ENCODE results near the gene OSBP2. TPM values are rescaled to one million over a fixed set of nuclear protein-coding genes. Genes with fewer than 3 reads are reported as not detected.

The OSBP2 gene
- total RNA-seq, 1 experiment from 2014 or later, result 6.2 TPM

GRCh38 chr22:30945653-30946052 lies 251.0 kb downstream of the OSBP2 start:
- H3K9me3 Mint-ChIP-seq (ENCODE audit: unreplicated experiment), result no peaks in the 10 kb centered on the region
- peaks cover 47% of the 10 kb centered on the region for H3K36me3 Mint-ChIP-seq (ENCODE audit: insufficient read depth, unreplicated experiment)
- Histone ChIP-seq H3K4me3 (ENCODE audit: low read depth, low read length) (no peak overlapping the region), H3K9me3 (no peaks in the 10 kb centered on the region), H3K36me3 (ENCODE audit: control insufficient read depth, insufficient read depth, low read length) (peaks cover 15% of the 10 kb centered on the region), H3K4me1 (no peaks in the 10 kb centered on the region), H3K27me3 (replicated peaks; ENCODE audit: control insufficient read depth, insufficient read depth, low read length) (no peaks in the 10 kb centered on the region)
- no peak overlapping the region for H3K4me3 Mint-ChIP-seq (ENCODE audit: unreplicated experiment)
- BruUV-seq (replicated peaks), result no TSS peak
- H3K27me3 Mint-ChIP-seq (ENCODE audit: insufficient read depth, unreplicated experiment), result no peaks in the 10 kb centered on the region
- no peaks in the 10 kb centered on the region for H3K4me1 Mint-ChIP-seq (ENCODE audit: low read depth, unreplicated experiment)
- no peak for DNase-seq
- CTCF ChIA-PET, result interaction anchor here (0.6 to 1.1 kb wide), 2 partner anchors 23 to 96 kb away, joined by 3 to 11 read pairs; partner anchors contain the start of gene MORC2
- no peak for TF ChIP-seq CTCF (IDR thresholded peaks at IDR 0.05; ENCODE audit: insufficient read depth in 1 of 2, low read depth in 1 of 2, low read length in 1 of 2, severe bottlenecking in 1 of 2, unreplicated experiment in 1 of 2)
- no peak overlapping the region for H3K27ac Mint-ChIP-seq (ENCODE audit: unreplicated experiment)
- intact Hi-C loops (cut with micrococcal nuclease; ENCODE audit: unreplicated experiment), result no loop called here
- POLR2A ChIA-PET, result no interaction called here

- Mint-ChIP-seq H3K4me1 (ENCODE audit: low read depth, unreplicated experiment) (no peaks in the 10 kb centered on the region), H3K27ac (ENCODE audit: unreplicated experiment) (no peak overlapping the region), H3K36me3 (ENCODE audit: insufficient read depth, unreplicated experiment) (peaks cover 47% of the 10 kb centered on the region), H3K27me3 (ENCODE audit: insufficient read depth, unreplicated experiment) (no peaks in the 10 kb centered on the region), H3K4me3 (ENCODE audit: unreplicated experiment) (no peak overlapping the region), H3K9me3 (ENCODE audit: unreplicated experiment) (no peaks in the 10 kb centered on the region)
- TF ChIP-seq CTCF (IDR thresholded peaks at IDR 0.05; ENCODE audit: insufficient read depth in 1 of 2, low read depth in 1 of 2, low read length in 1 of 2, severe bottlenecking in 1 of 2, unreplicated experiment in 1 of 2), result no peak
- Histone ChIP-seq H3K4me3 (ENCODE audit: low read depth, low read length) (no peak overlapping the region), H3K27me3 (replicated peaks; ENCODE audit: control insufficient read depth, insufficient read depth, low read length) (no peaks in the 10 kb centered on the region), H3K4me1 (no peaks in the 10 kb centered on the region), H3K9me3 (no peaks in the 10 kb centered on the region), H3K36me3 (ENCODE audit: control insufficient read depth, insufficient read depth, low read length) (peaks cover 15% of the 10 kb centered on the region)
- no peak for DNase-seq
- intact Hi-C loops (cut with micrococcal nuclease; ENCODE audit: unreplicated experiment), result no loop called here
- no TSS peak for BruUV-seq (replicated peaks)
- POLR2A ChIA-PET, result no interaction called here
- CTCF ChIA-PET, result interaction anchor here (1.0 to 1.4 kb wide), 4 partner anchors 22 to 204 kb away, joined by 3 read pairs; partner anchors contain the start of gene MORC2
Measured at GRCh38 chr22:30946354-30946753, 251.7 kb downstream of the OSBP2 start.

GRCh38 chr22:30947173-30947815 lies 252.6 kb downstream of the OSBP2 start:
- CTCF ChIA-PET, result interaction anchor here (1.0 to 1.4 kb wide), 3 partner anchors 201 to 203 kb away, joined by 3 read pairs; no protein-coding TSS in a partner anchor
- Histone ChIP-seq H3K4me3 (ENCODE audit: low read depth, low read length) (no peak overlapping the region), H3K4me1 (no peaks in the 10 kb centered on the region), H3K9me3 (no peaks in the 10 kb centered on the region), H3K36me3 (ENCODE audit: control insufficient read depth, insufficient read depth, low read length) (peaks cover 11% of the 10 kb centered on the region), H3K27me3 (replicated peaks; ENCODE audit: control insufficient read depth, insufficient read depth, low read length) (no peaks in the 10 kb centered on the region)
- DNase-seq, result no peak
- intact Hi-C loops (cut with micrococcal nuclease; ENCODE audit: unreplicated experiment), result no loop called here
- Mint-ChIP-seq H3K36me3 (ENCODE audit: insufficient read depth, unreplicated experiment) (peaks cover 45% of the 10 kb centered on the region), H3K4me3 (ENCODE audit: unreplicated experiment) (no peak overlapping the region), H3K4me1 (ENCODE audit: low read depth, unreplicated experiment) (no peaks in the 10 kb centered on the region), H3K9me3 (ENCODE audit: unreplicated experiment) (no peaks in the 10 kb centered on the region), H3K27ac (ENCODE audit: unreplicated experiment) (no peak overlapping the region), H3K27me3 (ENCODE audit: insufficient read depth, unreplicated experiment) (no peaks in the 10 kb centered on the region)
- BruUV-seq (replicated peaks), result no TSS peak
- no peak for TF ChIP-seq CTCF (IDR thresholded peaks at IDR 0.05; ENCODE audit: insufficient read depth in 1 of 2, low read depth in 1 of 2, low read length in 1 of 2, severe bottlenecking in 1 of 2, unreplicated experiment in 1 of 2)
- POLR2A ChIA-PET, result interaction anchor here (0.5 kb wide), 1 partner anchor 352 kb away, joined by 3 read pairs; no protein-coding TSS in a partner anchor
